Upper lobe of left lung (tissue), 6 donors: ENCODE measurements around the gene NFATC3. TPM values are rescaled to one million over a fixed set of nuclear protein-coding genes. Genes with fewer than 3 reads are reported as not detected.

Experiments
- ATAC-seq, 2 donors: fragments of 200-7000 bp; cut with Tn5 transposase; one replicate each; pipeline ENCODE4 v1.9.1; 2022; ENCODE audit warnings: mild to moderate bottlenecking in 2 of 2, moderate library complexity in 2 of 2; ENCODE audit not compliant: low FRiP score in 2 of 2
- DNase-seq, 2 donors: peaks; one replicate each; pipeline ENCODE4 v3.0.0-alpha.2; 2019 to 2020
- H3K27ac ChIP-seq, 4 donors: fragments of 200-600 bp; sonication (generic); one replicate each; pipeline ENCODE4 v1.5.1; 2016 to 2019
- H3K27me3 ChIP-seq, 4 donors: fragments of 200-600 bp; sonication (generic); one replicate each; pipeline ENCODE4 v1.5.1; 2017 to 2019
- H3K36me3 ChIP-seq, 4 donors: fragments of 200-600 bp; sonication (generic); one replicate each; pipeline ENCODE4 v1.5.1; 2016 to 2019
- H3K4me1 ChIP-seq, 4 donors: fragments of 200-600 bp; sonication (generic); one replicate each; pipeline ENCODE4 v1.5.1; 2018 to 2019
- H3K4me3 ChIP-seq, 4 donors: fragments of 200-600 bp; sonication (generic); one replicate each; pipeline ENCODE4 v1.5.1; 2017 to 2019; ENCODE audit warnings: mild to moderate bottlenecking in 2 of 4, moderate library complexity in 1 of 4
- H3K9me3 ChIP-seq, 4 donors: fragments of 200-600 bp; sonication (generic); one replicate each; pipeline ENCODE4 v1.5.1; 2018 to 2019
- EP300 ChIP-seq, 4 donors: sonication (generic); formaldehyde crosslinking; IDR thresholded peaks; one replicate each; pipeline ENCODE4 v1.5.1; 2017; ENCODE audit warnings: antibody characterized with exemption in 4 of 4, control low read depth in 2 of 4
- POLR2A ChIP-seq, 4 donors: fragments of 450-650 bp; IDR thresholded peaks; one replicate each; pipeline ENCODE4 v1.5.1; 2016 to 2017; ENCODE audit warnings: antibody characterized with exemption in 4 of 4, mild to moderate bottlenecking in 2 of 4
- POLR2AphosphoS5 ChIP-seq, 2 donors: sonication (generic); formaldehyde crosslinking; IDR thresholded peaks; one replicate each; pipeline ENCODE4 v1.5.1; 2017; ENCODE audit warnings: antibody characterized with exemption in 2 of 2
- WGBS, 2 donors: methylation state at CpG; one replicate each; pipeline ENCODE4 v1.1.5; 2017 to 2018; 5-methylcytosine and 5-hydroxymethylcytosine counted together
- total RNA-seq, 6 donors: library from RNA; depleted of rRNA in 4 of 6; stranded (reverse); fragments of >200 nt in 4 of 6; gene quantifications; one replicate each; pipeline versions ENCODE4 v1.1.0 to v1.2.1, GENCODE V29; 2016 to 2021
- TF ChIP-seq, protein P1 (sequence below), 6 experiments: fragments of 450-650 bp in 4 of 6; fragments of 200-600 bp in 2 of 6; sonication (generic) in 2 of 6; IDR thresholded peaks; one replicate each; pipeline ENCODE4 v1.5.1; 2016 to 2019; ENCODE audit warnings: antibody characterized with exemption in 6 of 6
- donor health status: DM: no; HTN: no; CAD: no; lungs with moderate emphysema.
- donor health status: DM: no; HTN: yes; CAD: no; lungs with severe emphysema.

Gene NFATC3
- total RNA-seq, 6 donors from 2014 or later, result 49.1 to 95.3 (median 68.0) TPM

DNA sequence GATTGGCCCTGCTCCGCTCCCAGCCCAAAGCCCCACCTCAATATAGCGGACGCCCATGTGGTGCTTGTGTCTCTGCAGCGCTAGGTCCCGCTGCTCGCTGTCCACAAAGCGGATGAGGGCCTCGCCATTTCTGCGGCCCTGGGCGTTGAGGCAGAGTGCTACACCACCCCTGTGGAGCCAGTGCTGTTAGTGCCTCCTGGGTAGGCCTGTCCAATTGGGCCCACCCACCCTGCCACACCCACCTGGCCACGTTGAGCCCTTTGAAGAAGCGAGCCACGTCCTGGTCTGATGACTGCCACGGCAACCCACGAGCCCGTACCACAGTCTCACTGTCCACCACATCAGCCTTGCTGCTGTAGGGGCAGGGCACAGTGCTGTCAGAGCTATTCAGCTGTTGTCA is 147.2 kb downstream of the NFATC3 start:
- no peaks in the 10 kb centered on the region for H3K27me3 ChIP-seq
- peaks cover 0 to 35% (median 21%) of the 10 kb centered on the region in 4 donors for H3K36me3 ChIP-seq
- 77 to 97% methylated on average over 5 to 16 of the region's 16 CpGs for WGBS, 2 donors
- TF ChIP-seq, protein P1, sequence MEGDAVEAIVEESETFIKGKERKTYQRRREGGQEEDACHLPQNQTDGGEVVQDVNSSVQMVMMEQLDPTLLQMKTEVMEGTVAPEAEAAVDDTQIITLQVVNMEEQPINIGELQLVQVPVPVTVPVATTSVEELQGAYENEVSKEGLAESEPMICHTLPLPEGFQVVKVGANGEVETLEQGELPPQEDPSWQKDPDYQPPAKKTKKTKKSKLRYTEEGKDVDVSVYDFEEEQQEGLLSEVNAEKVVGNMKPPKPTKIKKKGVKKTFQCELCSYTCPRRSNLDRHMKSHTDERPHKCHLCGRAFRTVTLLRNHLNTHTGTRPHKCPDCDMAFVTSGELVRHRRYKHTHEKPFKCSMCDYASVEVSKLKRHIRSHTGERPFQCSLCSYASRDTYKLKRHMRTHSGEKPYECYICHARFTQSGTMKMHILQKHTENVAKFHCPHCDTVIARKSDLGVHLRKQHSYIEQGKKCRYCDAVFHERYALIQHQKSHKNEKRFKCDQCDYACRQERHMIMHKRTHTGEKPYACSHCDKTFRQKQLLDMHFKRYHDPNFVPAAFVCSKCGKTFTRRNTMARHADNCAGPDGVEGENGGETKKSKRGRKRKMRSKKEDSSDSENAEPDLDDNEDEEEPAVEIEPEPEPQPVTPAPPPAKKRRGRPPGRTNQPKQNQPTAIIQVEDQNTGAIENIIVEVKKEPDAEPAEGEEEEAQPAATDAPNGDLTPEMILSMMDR (IDR thresholded peaks at IDR 0.05), result no peak
- TF ChIP-seq POLR2AphosphoS5 (IDR thresholded peaks at IDR 0.05) (no peak), POLR2A (IDR thresholded peaks at IDR 0.05) (no peak)
- H3K4me1 ChIP-seq, result peaks cover 18 to 67% (median 50%) of the 10 kb centered on the region in 4 donors
- peak overlapping the region in 2 of 4 donors; percentile 54 to 88 for H3K27ac ChIP-seq
- no peaks in the 10 kb centered on the region for H3K9me3 ChIP-seq
- no peak for DNase-seq
- ATAC-seq, result no peak
- H3K4me3 ChIP-seq, result no peak overlapping the region

DNA sequence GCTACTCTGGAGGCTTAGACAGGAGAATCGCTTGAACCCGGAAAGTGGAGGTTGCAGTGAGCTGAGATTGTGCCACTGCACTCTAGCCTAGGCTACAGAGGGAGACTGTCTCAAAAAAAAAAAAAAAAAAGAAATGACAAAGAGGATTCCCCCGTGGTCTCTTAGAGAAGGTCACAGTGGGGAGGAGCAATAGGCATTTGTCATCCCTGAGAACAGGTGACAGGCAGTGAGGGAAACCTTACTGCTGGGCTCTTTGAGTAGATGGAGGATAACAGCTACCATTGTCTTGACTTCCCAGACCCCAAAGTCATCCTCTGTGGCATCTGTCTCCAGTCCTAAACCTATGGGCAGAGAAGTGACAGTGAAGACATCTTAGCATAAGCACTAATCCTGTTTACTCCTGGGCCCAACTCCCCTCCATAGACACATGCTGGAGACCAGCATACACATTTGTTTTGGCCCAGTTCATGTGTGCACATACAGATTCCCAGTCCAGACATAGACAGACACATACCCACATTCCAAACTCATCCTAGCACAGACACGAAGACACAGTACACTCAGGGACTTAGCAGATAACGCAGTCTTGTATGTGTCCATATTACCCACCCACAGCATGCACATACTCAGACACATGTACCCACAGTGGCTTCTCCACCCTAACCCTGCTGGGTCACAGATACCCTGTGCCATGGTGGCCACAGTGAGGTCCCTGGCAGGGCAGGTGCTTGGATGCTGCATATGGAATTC is 148.1 kb downstream of the NFATC3 start:
- peak overlapping the region in 3 of 4 donors; percentile 38 to 96 (median 88) for H3K27ac ChIP-seq
- DNase-seq, result no peak
- no peaks in the 10 kb centered on the region for H3K9me3 ChIP-seq
- ATAC-seq, result no peak
- H3K27me3 ChIP-seq, result no peaks in the 10 kb centered on the region
- H3K36me3 ChIP-seq, result peaks cover 0 to 30% (median 21%) of the 10 kb centered on the region in 4 donors
- WGBS, 2 donors, result 78 to 79% methylated on average over 5 of the region's 5 CpGs
- peak overlapping the region in 3 of 4 donors; percentile 17 to 35 (median 29) for H3K4me3 ChIP-seq
- H3K4me1 ChIP-seq, result peaks cover 22 to 64% (median 45%) of the 10 kb centered on the region in 4 donors
- TF ChIP-seq, protein P1 (IDR thresholded peaks at IDR 0.05), result no peak
- TF ChIP-seq POLR2A (IDR thresholded peaks at IDR 0.05) (no peak), EP300 (IDR thresholded peaks at IDR 0.05) (no peak), POLR2AphosphoS5 (IDR thresholded peaks at IDR 0.05) (no peak)

DNA sequence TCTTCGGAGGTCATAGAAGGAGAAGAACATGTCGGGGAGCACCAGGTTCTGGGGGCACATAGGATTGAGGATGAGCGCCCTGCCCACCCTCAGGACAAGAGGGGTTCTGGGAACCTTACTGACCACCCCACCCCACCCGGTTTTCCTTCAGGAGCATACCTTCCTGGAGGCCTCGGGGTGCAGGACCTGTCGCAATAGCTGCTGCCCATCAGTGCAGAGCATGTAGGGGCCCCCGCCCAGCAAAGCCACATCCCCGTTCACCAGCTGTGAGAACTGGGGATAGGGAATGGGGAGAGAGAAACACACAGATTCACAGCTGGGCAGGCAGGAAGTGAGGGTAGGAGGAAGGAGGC is 148.6 kb downstream of the NFATC3 start:
- no peaks in the 10 kb centered on the region for H3K9me3 ChIP-seq
- H3K27ac ChIP-seq, result peak overlapping the region in 3 of 4 donors; percentile 38 to 96 (median 88)
- WGBS, 2 donors, result 44 to 45% methylated on average over 7 to 8 of the region's 8 CpGs
- ATAC-seq, result no peak
- H3K27me3 ChIP-seq, result no peaks in the 10 kb centered on the region
- H3K4me1 ChIP-seq, result peaks cover 26 to 63% (median 42%) of the 10 kb centered on the region in 4 donors
- DNase-seq, result no peak
- TF ChIP-seq POLR2A (IDR thresholded peaks at IDR 0.05), result no peak
- no peak for TF ChIP-seq EP300 (IDR thresholded peaks at IDR 0.05)
- TF ChIP-seq, protein P1 (IDR thresholded peaks at IDR 0.05), result no peak
- no peak for TF ChIP-seq POLR2AphosphoS5 (IDR thresholded peaks at IDR 0.05)
- H3K4me3 ChIP-seq, result peak overlapping the region in 3 of 4 donors; percentile 17 to 35 (median 29)
- peaks cover 0 to 30% (median 20%) of the 10 kb centered on the region in 4 donors for H3K36me3 ChIP-seq

DNA sequence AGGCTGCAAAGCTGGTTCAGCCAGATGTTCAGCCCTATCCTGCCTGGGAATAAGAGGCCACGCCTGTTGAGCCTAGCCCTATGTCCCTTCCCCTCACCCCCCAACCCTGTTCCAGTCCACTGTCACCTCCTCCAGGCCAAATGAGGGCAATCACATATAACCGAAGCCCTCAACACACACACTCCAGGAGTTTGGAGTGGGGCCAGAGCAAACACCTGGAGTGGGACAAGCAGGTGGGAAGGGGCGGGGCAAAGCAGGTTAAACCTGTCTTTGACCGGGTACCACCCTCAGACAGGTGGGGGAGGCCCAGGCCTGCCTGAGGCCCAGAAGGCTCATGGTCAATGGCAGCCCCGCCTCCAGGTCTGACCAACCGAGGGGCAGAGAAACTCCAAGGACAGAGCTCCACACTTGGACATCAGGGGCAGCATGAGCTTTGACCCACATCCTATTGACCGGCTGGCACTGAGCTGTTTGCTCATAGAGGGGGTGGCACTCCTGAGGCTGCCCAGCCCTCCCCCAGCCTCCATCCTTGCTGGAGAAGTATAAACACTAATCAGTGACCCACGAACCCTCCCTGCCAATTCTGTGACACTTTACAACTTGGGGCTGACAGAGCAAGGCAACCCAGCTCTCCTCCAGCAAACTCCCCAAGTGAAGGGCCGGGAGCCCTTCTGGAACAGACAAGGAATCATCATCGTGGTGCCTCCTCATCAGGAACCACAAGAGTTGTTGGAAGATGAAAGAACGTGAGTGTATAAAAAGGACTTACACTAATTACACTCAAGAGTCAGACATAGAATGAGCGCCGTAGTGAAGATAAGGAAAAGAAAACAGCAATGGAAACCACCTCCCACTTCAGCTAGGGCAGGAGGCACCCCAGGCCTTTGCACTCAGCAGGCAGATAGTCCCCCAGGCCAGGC is 149.3 kb downstream of the NFATC3 start:
- peak; percentile 40 to 96 for DNase-seq
- peaks cover 23 to 61% (median 37%) of the 10 kb centered on the region in 4 donors for H3K4me1 ChIP-seq

More for the DNA sequence above, 149.3 kb downstream of the NFATC3 start:
- H3K27ac ChIP-seq, result peak overlapping the region; percentile 87 to 96 (median 92)
- ATAC-seq, result peak; percentile 3 to 84
- peaks cover 0 to 30% (median 20%) of the 10 kb centered on the region in 4 donors for H3K36me3 ChIP-seq
- no peaks in the 10 kb centered on the region for H3K27me3 ChIP-seq
- peak overlapping the region in 3 of 4 donors; percentile 56 to 66 (median 65) for H3K4me3 ChIP-seq
- no peaks in the 10 kb centered on the region for H3K9me3 ChIP-seq
- 43 to 62% methylated on average over 9 to 13 of the region's 13 CpGs for WGBS, 2 donors
- TF ChIP-seq POLR2A (IDR thresholded peaks at IDR 0.05) (peak in 2 of 4 donors; percentile 33 to 74), EP300 (IDR thresholded peaks at IDR 0.05) (peak; percentile 5 to 93 (median 58)), POLR2AphosphoS5 (IDR thresholded peaks at IDR 0.05) (peak; percentile 81 to 86)
- TF ChIP-seq, protein P1 (IDR thresholded peaks at IDR 0.05), result peak in 2 of 6 experiments; percentile 4 to 16
